K562 (cell line): ENCODE results near the gene ZNF23. TPM values are rescaled to one million over a fixed set of nuclear protein-coding genes. Genes with fewer than 3 reads are reported as not detected.

Experiments used
- CTCFL ChIP-seq: IDR thresholded peaks from 2 replicates; pipeline ENCODE4 v1.6.1; 2011; ENCODE audit warnings: borderline replicate concordance, low read depth, mild to moderate bottlenecking, moderate library complexity, low read length; ENCODE audit not compliant: insufficient read depth, poor library complexity, severe bottlenecking
- polyA plus RNA-seq, 8 experiments: library from polyadenylated mRNA; depleted of rRNA in 4 of 8; stranded (reverse) in 5 of 8; unstranded in 3 of 8; fragments of >200 nt; fragmentation: Nextera tagmentation in 2 of 8; fragmentation: Illumina TruSeq in 1 of 8; extraction: Ambion mirVana in 2 of 8; extraction: Trizol in 1 of 8; gene quantifications; 2 replicates each; pipeline versions ENCODE4 v1.2.1 to v1.2.3, GENCODE V29; 2011 to 2014; ENCODE audit warnings: inconsistent platforms in 1 of 8, missing spikeins in 1 of 8
- total RNA-seq, 7 experiments: library from RNA; depleted of rRNA in 6 of 7; stranded (reverse); fragments of >200 nt in 6 of 7; fragmentation: Illumina TruSeq in 2 of 7; extraction: Trizol in 2 of 7; gene quantifications; 2 replicates each; pipeline versions ENCODE4 v1.2.1 to v1.2.3, GENCODE V29; 2011 to 2021; ENCODE audit warnings: low replicate concordance in 1 of 7
- TF ChIP-seq, protein P1 (sequence below): fragments of 250-450 bp; sonication (Bioruptor Pico); IDR thresholded peaks from 2 replicates; pipeline ENCODE4 v1.5.0; 2020; ENCODE audit warnings: mild to moderate bottlenecking, borderline replicate concordance
- TF ChIP-seq, protein P2 (sequence below): fragments of 250-450 bp; sonication (Bioruptor Pico); IDR thresholded peaks from 2 replicates; pipeline ENCODE4 v1.5.0; 2020; ENCODE audit warnings: mild to moderate bottlenecking

The ZNF23 gene
- total and polyA plus RNA-seq, 9 of the 15 experiments (the other 6 are each of a cell fraction or from before 2014, with no cell fraction given) = 4.7 to 13.4 (median 11.2) TPM

GRCh38 chr16:71440669-71441347 is 21.2 kb downstream of the ZNF23 start (continued):
- TF ChIP-seq, protein P1, sequence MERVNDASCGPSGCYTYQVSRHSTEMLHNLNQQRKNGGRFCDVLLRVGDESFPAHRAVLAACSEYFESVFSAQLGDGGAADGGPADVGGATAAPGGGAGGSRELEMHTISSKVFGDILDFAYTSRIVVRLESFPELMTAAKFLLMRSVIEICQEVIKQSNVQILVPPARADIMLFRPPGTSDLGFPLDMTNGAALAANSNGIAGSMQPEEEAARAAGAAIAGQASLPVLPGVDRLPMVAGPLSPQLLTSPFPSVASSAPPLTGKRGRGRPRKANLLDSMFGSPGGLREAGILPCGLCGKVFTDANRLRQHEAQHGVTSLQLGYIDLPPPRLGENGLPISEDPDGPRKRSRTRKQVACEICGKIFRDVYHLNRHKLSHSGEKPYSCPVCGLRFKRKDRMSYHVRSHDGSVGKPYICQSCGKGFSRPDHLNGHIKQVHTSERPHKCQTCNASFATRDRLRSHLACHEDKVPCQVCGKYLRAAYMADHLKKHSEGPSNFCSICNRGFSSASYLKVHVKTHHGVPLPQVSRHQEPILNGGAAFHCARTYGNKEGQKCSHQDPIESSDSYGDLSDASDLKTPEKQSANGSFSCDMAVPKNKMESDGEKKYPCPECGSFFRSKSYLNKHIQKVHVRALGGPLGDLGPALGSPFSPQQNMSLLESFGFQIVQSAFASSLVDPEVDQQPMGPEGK (CRISPR knock-in tag) = no peak
- TF ChIP-seq, protein P2, sequence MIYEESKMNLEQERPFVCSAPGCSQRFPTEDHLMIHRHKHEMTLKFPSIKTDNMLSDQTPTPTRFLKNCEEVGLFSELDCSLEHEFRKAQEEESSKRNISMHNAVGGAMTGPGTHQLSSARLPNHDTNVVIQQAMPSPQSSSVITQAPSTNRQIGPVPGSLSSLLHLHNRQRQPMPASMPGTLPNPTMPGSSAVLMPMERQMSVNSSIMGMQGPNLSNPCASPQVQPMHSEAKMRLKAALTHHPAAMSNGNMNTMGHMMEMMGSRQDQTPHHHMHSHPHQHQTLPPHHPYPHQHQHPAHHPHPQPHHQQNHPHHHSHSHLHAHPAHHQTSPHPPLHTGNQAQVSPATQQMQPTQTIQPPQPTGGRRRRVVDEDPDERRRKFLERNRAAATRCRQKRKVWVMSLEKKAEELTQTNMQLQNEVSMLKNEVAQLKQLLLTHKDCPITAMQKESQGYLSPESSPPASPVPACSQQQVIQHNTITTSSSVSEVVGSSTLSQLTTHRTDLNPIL (CRISPR knock-in tag) = no peak
- peak; percentile 26 for TF ChIP-seq CTCFL
